Fibroblast of skin of left biceps (primary cell): ENCODE results near the gene CFAP70.
A peak's percentile ranks its signal among the peaks of the same experiment; 100 is the strongest.

Source experiments
- DNase-seq, 2 experiments: peaks; one replicate each; pipeline ENCODE4 v3.0.0-alpha.2; 2013; ENCODE audit warnings: low read depth in 2 of 2

CFAP70 gene

DNA sequence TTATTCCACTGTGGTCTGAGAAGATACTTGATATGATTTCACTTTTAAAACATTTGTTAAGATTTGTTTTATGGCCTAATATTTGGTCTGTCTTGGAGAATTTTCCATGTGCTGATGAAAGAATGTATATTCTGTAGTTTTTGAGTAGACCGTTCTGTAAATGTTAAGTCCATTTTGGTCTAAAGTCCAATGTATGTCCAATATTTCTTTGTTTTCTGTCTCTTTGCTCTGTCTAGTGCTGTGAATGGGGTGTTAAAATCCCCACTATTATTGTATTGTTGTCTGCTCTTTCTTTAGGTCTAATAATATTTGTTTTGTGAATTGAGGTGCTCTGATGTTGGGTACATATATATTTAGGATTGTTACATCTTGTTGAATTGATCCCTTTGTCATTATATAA is 142.9 kb downstream of the CFAP70 start:
- DNase-seq, result no peak

DNA sequence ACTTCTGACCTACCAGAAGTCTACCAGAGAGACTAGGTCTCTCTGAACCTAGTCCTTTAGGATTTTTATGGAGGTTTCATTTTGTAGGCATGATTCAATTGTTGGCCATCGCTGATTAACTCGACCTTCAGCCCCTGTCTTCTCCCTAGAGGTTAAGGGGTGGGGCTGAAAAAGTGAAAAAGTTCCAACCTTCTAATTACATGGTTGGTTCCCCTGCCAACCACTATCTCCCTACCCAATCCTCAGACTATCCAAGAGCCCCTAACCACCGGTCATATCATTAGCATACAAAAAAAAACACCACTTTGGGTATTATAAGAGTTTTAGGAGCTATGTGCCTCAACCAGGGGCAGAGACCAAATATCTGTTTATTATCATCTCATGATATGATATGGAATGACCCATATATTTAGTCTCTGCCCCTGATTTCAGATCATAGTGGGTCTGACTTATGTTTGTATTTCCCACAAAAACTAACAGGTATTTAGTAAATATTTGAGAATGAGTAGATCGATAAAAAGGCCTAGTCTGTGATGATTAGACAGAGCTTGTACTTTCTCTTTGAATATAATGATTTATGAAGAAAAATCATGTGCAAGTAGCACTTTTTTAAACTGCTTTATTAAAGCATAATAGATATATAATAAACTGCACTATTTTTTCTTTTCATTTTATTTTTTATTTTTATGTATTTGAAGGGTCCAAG is 147.4 kb downstream of the CFAP70 start:
- no peak for DNase-seq

DNA sequence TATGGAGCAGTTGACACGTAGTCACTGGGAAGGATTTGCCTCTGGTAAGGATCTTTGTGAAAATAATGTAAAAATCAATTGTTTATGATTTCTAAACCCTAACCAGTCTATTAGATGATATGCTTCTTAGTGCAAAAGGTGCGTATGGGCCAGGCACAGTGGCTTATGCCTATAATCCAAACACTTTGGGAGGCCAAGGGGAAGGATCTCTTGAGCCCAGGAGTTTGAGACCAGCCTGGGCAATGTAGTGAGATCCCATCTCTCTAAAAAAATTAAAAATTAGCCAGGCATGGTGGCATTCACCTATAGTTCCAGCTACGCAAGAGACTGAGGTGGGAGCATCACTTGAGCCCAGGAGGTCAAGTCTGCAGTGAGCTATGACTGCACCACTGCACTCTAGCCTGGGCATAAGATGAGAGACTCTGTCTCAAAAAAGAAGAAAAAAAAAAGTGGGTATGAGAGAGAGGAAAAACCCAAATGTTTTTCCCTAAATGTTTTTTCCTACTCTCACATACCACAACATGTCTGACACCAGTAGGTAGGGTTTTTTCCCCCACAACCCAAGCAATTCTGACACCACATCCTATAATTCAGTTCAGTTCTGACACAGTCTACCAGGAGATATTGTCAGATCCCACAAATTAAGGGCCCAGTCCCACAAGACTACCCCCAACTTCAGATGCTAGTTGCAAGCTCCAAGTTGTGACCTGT is 148.1 kb downstream of the CFAP70 start:
- DNase-seq, result no peak

DNA sequence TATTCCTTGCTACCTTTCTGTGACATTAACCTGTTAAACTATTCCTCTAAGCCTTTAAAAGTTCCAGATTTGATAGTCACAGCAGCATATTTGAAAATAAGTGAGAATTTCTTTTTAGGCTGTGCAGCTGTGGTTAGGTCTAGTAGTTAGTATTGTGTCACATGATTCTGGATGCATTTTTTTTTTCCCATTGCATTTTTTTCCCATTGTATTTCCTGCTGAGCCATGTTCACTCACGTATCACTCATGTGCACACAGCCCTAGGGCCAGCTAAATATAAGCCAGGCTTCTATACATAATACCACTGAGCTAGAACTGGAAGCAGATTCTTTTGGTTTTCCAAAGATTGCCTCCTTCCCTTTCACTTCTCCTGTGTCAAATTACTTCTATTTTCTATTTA is 149.0 kb downstream of the CFAP70 start:
- DNase-seq, result peak in 1 of 2 experiments; percentile 1

DNA sequence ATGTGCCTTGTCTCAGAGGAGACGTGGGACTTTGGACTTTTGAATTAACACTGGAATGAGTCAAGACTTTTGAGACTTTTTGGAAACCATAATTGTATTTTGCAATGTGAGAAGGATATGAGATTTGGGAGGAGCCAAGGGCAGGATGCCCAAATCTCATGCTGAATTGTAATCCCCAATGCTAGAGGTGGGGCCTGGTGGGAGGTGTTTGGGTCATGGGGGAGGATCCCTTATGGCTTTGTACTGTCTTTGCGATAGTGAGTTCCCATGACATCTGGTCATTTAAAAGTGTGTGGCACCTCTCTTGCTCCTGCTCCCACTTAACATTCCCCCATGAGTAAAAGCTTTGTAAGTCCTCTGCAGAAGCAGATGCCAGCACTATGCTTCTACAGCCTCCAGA is 150.8 kb downstream of the CFAP70 start:
- no peak for DNase-seq

DNA sequence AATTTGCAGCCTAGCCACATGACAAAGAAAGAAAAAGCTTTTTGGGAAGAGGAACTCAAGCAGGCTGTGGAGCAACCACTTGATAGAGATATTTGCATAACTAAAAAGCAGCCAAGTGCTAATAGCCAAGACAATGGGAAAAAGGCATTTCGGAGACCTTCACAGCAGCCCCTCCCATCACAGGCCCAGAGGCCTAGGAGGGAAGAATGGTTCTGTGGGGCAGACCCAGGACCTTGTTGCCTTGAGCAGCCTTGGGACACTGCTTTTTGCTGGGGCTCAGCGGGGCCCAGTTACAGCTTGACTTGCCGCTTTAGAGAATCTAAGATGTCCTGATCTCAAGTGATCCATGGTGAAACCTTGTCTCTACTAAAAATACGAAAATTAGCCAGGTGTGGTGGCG is 152.3 kb downstream of the CFAP70 start:
- no peak for DNase-seq

DNA sequence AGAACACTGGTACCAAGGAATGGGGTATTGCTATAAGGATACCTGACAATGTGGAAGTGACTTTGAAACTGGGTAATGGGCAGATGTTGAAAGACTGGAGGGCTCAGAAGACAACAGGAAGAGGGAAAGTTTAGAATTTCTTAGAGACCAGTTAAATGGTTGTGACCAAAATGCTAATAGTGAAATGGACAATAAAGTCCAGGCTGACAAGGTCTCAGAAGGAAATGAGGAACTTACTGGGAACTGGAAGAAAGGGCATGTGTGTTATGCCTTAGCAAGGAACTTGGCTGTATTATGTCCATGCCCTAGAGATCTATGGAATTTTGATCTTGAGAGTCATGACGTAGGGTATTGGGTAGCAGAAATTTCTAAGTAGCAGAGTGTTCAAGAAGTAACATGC is 152.8 kb downstream of the CFAP70 start:
- DNase-seq, result no peak

DNA sequence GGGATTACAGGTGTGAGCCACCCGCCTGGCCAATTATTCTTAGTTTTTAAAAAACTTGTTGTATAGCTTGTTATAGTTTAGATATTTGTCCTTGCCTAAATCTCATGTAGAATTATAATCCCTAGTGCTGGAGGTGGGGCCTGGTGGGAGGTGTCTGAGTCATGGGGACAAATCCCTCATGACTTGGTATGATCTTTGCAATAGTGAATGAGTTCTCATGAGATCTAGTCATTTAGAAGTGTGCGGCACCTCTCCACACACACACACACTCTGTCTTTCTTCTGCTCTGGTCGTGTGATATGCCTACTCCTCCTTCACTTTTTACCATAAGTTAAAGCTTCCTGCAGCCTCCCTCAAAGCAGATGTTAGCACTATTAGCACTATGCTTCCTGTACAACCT is 153.6 kb downstream of the CFAP70 start:
- DNase-seq, result no peak
